ENCODE data around the gene GPR65. TPM values are rescaled to one million over a fixed set of nuclear protein-coding genes. Genes with fewer than 3 reads are reported as not detected.

The GPR65 gene
- total and polyA plus RNA-seq, 9 of the 15 experiments (the other 6 are each of a cell fraction or from before 2014, with no cell fraction given), result 0.03 to 0.11 (median 0.04) TPM; not detected in 6

DNA sequence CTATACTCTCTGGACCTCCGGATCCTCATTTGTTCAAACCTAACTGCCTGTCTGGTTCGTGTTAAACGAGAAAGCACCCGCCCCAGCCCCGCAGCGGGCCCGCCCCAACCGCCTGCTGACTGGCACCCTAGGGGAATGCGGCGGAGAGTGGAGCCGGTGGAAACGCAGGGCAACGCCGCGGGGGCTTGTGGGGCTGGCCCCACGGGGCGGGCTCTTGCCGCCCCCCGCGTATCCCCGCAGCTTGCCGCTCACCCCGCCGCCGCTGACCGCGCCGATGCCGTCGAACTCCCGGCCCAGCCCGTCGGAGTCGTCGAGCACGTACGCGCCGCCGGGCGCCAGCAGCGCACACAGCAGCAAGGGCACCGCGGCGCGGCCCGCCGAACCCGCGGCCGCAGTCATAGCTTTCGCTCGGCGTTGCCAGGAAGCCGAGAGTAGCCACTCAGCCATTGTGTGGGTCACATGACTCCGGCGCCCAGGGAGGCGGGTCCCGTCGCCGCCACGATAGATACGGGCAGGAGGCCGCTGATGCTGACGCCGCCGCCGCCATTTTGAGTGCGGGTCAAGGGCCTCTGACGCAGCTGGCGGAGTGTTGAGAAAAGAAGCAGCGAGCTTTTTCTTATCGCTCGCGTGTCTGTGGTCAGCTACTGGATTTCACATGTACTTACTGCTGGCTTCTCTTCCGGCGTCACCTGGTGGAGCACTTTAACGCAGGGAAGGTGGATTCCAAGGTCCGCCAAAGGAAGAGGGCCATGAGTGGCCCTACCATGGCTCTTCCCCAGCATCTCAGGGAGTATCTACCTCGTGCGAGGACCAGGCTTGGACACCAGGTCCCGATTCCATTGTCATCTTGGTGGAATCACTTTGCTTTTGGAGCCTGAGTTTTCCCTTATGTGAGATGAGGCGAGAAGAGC, 12.0 kb upstream of the GPR65 start, which contains the start of gene GALC (continued):
- TF ChIP-seq, protein P1, sequence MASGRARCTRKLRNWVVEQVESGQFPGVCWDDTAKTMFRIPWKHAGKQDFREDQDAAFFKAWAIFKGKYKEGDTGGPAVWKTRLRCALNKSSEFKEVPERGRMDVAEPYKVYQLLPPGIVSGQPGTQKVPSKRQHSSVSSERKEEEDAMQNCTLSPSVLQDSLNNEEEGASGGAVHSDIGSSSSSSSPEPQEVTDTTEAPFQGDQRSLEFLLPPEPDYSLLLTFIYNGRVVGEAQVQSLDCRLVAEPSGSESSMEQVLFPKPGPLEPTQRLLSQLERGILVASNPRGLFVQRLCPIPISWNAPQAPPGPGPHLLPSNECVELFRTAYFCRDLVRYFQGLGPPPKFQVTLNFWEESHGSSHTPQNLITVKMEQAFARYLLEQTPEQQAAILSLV (tag; IDR thresholded peaks at IDR 0.05), result no peak
- no peak for TF ChIP-seq ZFPM2 (CRISPR knock-in tag; IDR thresholded peaks at IDR 0.05)
- no peak for TF ChIP-seq TGIF2 (CRISPR knock-in tag; IDR thresholded peaks at IDR 0.05)
- TF ChIP-seq KAT8 (IDR thresholded peaks at IDR 0.05; ENCODE audit: low read depth), result no peak
- TF ChIP-seq CBFA2T2 (conservative IDR thresholded peaks at IDR 0.05), result peak; percentile 55
- TF ChIP-seq U2AF2 (optimal IDR thresholded peaks at IDR 0.05; ENCODE audit: low read depth, low read length), result no peak
- TF ChIP-seq ZBTB7A (IDR thresholded peaks at IDR 0.05; ENCODE audit: borderline replicate concordance, control insufficient read depth, low read depth, low read length), result no peak
- TF ChIP-seq TCF3 (CRISPR knock-in tag; IDR thresholded peaks at IDR 0.05), result no peak; the same call in 1 of the 2 replicates
- TF ChIP-seq, protein P2, sequence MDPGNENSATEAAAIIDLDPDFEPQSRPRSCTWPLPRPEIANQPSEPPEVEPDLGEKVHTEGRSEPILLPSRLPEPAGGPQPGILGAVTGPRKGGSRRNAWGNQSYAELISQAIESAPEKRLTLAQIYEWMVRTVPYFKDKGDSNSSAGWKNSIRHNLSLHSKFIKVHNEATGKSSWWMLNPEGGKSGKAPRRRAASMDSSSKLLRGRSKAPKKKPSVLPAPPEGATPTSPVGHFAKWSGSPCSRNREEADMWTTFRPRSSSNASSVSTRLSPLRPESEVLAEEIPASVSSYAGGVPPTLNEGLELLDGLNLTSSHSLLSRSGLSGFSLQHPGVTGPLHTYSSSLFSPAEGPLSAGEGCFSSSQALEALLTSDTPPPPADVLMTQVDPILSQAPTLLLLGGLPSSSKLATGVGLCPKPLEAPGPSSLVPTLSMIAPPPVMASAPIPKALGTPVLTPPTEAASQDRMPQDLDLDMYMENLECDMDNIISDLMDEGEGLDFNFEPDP (CRISPR knock-in tag; IDR thresholded peaks at IDR 0.05), result no peak
- TF ChIP-seq BACH1 (tag; IDR thresholded peaks at IDR 0.05), result peak; percentile 52; the same call in 1 of the 2 replicates
- TF ChIP-seq ZNF57 (CRISPR knock-in tag; IDR thresholded peaks at IDR 0.05), result no peak
- TF ChIP-seq MTF1 (CRISPR knock-in tag; IDR thresholded peaks at IDR 0.05; ENCODE audit: borderline replicate concordance), result no peak
- TF ChIP-seq, protein P3, sequence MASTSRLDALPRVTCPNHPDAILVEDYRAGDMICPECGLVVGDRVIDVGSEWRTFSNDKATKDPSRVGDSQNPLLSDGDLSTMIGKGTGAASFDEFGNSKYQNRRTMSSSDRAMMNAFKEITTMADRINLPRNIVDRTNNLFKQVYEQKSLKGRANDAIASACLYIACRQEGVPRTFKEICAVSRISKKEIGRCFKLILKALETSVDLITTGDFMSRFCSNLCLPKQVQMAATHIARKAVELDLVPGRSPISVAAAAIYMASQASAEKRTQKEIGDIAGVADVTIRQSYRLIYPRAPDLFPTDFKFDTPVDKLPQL (IDR thresholded peaks at IDR 0.05; ENCODE audit: extremely low read depth, insufficient read length), result no peak
- peak; percentile 58 to 64; a peak in 3 of 4 replicates for TF ChIP-seq NRF1 (conservative IDR thresholded peaks at IDR 0.05 in 1 of 2, IDR thresholded peaks at IDR 0.05 in 1 of 2)
- TF ChIP-seq ZNF239 (CRISPR knock-in tag; IDR thresholded peaks at IDR 0.05), result no peak
- TF ChIP-seq ZNF668 (CRISPR knock-in tag; IDR thresholded peaks at IDR 0.05), result no peak
- TF ChIP-seq ZNF324 (CRISPR knock-in tag; IDR thresholded peaks at IDR 0.05), result no peak
- TF ChIP-seq KLF16 (IDR thresholded peaks at IDR 0.05), result no peak
- 0 out of 2 replicates have a peak, but pooled peaks have one; percentile 22 for TF ChIP-seq NBN (IDR thresholded peaks at IDR 0.05; ENCODE audit: low read depth)
- TF ChIP-seq ZKSCAN3 (CRISPR knock-in tag; IDR thresholded peaks at IDR 0.05), result no peak
- TF ChIP-seq NFE2 (IDR thresholded peaks at IDR 0.05; ENCODE audit: low read depth), result no peak
- TF ChIP-seq, protein P4, sequence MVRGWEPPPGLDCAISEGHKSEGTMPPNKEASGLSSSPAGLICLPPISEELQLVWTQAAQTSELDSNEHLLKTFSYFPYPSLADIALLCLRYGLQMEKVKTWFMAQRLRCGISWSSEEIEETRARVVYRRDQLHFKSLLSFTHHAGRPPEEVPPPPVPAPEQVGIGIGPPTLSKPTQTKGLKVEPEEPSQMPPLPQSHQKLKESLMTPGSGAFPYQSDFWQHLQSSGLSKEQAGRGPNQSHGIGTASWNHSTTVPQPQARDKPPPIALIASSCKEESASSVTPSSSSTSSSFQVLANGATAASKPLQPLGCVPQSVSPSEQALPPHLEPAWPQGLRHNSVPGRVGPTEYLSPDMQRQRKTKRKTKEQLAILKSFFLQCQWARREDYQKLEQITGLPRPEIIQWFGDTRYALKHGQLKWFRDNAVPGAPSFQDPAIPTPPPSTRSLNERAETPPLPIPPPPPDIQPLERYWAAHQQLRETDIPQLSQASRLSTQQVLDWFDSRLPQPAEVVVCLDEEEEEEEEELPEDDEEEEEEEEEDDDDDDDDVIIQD (CRISPR knock-in tag; IDR thresholded peaks at IDR 0.05), result no peak
- TF ChIP-seq, protein P5, sequence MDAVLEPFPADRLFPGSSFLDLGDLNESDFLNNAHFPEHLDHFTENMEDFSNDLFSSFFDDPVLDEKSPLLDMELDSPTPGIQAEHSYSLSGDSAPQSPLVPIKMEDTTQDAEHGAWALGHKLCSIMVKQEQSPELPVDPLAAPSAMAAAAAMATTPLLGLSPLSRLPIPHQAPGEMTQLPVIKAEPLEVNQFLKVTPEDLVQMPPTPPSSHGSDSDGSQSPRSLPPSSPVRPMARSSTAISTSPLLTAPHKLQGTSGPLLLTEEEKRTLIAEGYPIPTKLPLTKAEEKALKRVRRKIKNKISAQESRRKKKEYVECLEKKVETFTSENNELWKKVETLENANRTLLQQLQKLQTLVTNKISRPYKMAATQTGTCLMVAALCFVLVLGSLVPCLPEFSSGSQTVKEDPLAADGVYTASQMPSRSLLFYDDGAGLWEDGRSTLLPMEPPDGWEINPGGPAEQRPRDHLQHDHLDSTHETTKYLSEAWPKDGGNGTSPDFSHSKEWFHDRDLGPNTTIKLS (IDR thresholded peaks at IDR 0.05; ENCODE audit: borderline replicate concordance, low read depth), result 0 out of 2 replicates have a peak, but pooled peaks have one; percentile 37

Measured in K562 (cell line).